ENCODE measurements around the gene BTBD9. TPM values are rescaled to one million over a fixed set of nuclear protein-coding genes. Genes with fewer than 3 reads are reported as not detected.
"Not testable (repeated sequence)": the region's sequence is repeated elsewhere in the genome, so short reads cannot be mapped to it uniquely, and the experiment has no call there.

The BTBD9 gene
- total and polyA plus RNA-seq, 2 donors (not counting 1 experiment from before 2014, with no cell fraction given), result 4.1 to 48.9 TPM

GRCh38 chr6:38425788-38426488 is 213.8 kb downstream of the BTBD9 start:
- WGBS (ENCODE audit: insufficient coverage), result 99% methylated on average over 9 of the region's 11 CpGs
- DNase-seq; H3K4me2 ChIP-seq (replicated peaks; ENCODE audit: low read depth, low read length, poor library complexity, severe bottlenecking); H4K20me1 ChIP-seq (ENCODE audit: control insufficient read depth, insufficient read depth, low read length, poor library complexity, severe bottlenecking); H3K9ac ChIP-seq (ENCODE audit: low read length); H3K27ac ChIP-seq (ENCODE audit: low read length in 2 of 2); intact Hi-C loops (cut with micrococcal nuclease); CTCF ChIA-PET; H2AFZ ChIP-seq (ENCODE audit: insufficient read depth, low read depth, low read length, poor library complexity, severe bottlenecking); H3K9me3 ChIP-seq (ENCODE audit: control extremely low read depth in 1 of 3, control insufficient read depth in 2 of 3, insufficient read depth in 1 of 3, low read length in 2 of 3); H3K4me3 ChIP-seq (ENCODE audit: control extremely low read depth in 1 of 5, extremely low read depth in 1 of 5, insufficient read depth in 1 of 5, low read depth in 2 of 5, low read length in 4 of 5); H3K27me3 ChIP-seq (replicated peaks in 1 of 4; ENCODE audit: control extremely low read depth in 1 of 4, control insufficient read depth in 3 of 4, insufficient read depth in 4 of 4, low read length in 3 of 4); H3K27me3 Mint-ChIP-seq; H3K36me3 ChIP-seq (replicated peaks in 1 of 2; ENCODE audit: control extremely low read depth in 1 of 2, control insufficient read depth in 1 of 2, extremely low read depth in 1 of 2, insufficient read depth in 2 of 2, low read length in 1 of 2); ATAC-seq (ENCODE audit: low read depth); H3K4me3 Mint-ChIP-seq; H3K9me3 Mint-ChIP-seq (ENCODE audit: insufficient read depth): not testable (repeated sequence)
- H3K4me1 Mint-ChIP-seq, result peaks cover 37% of the 10 kb centered on the region
- Histone ChIP-seq H3K4me1 (ENCODE audit: control insufficient read depth in 2 of 2, insufficient read depth in 2 of 2, low read length in 2 of 2) (peaks cover 20 to 23% of the 10 kb centered on the region in 2 donors), H3K79me2 (ENCODE audit: control insufficient read depth, insufficient read depth, low read length) (peaks cover 11% of the 10 kb centered on the region)
- H3K27ac Mint-ChIP-seq, result peak overlapping the region; percentile 61
- POLR2A ChIA-PET, result interaction anchor here (0.6 kb wide), 1 partner anchor 377 kb away, joined by 3 read pairs; no protein-coding TSS in a partner anchor

- no peak overlapping the region for H3K4me3 ChIP-seq (ENCODE audit: control extremely low read depth in 1 of 5, extremely low read depth in 1 of 5, insufficient read depth in 1 of 5, low read depth in 2 of 5, low read length in 4 of 5)
- ChIA-PET CTCF (no interaction called here), POLR2A (no interaction called here)
- no peaks in the 10 kb centered on the region for H3K27me3 Mint-ChIP-seq
- no peak for DNase-seq
- 100% methylated on average over 1 of the region's 4 CpGs for WGBS (ENCODE audit: insufficient coverage)
- H3K36me3 ChIP-seq (replicated peaks in 1 of 2; ENCODE audit: control extremely low read depth in 1 of 2, control insufficient read depth in 1 of 2, extremely low read depth in 1 of 2, insufficient read depth in 2 of 2, low read length in 1 of 2), result no peaks in the 10 kb centered on the region
- no peak overlapping the region for H3K27ac Mint-ChIP-seq
- H3K4me1 ChIP-seq (ENCODE audit: control insufficient read depth in 2 of 2, insufficient read depth in 2 of 2, low read length in 2 of 2), result peaks cover 20 to 22% of the 10 kb centered on the region in 2 donors
- no peak for ATAC-seq (ENCODE audit: low read depth)
- no peaks in the 10 kb centered on the region for H3K9me3 Mint-ChIP-seq (ENCODE audit: insufficient read depth)
- H2AFZ ChIP-seq (ENCODE audit: insufficient read depth, low read depth, low read length, poor library complexity, severe bottlenecking), result no peak overlapping the region
- peaks cover 26% of the 10 kb centered on the region for H3K4me1 Mint-ChIP-seq
- no peaks in the 10 kb centered on the region for H4K20me1 ChIP-seq (ENCODE audit: control insufficient read depth, insufficient read depth, low read length, poor library complexity, severe bottlenecking)
- H3K4me2 ChIP-seq (replicated peaks; ENCODE audit: low read depth, low read length, poor library complexity, severe bottlenecking), result no peak overlapping the region
- no peak overlapping the region for H3K27ac ChIP-seq (ENCODE audit: low read length in 2 of 2)
- peaks cover 0 to 6% (median 0%) of the 10 kb centered on the region in 3 donors for H3K9me3 ChIP-seq (ENCODE audit: control extremely low read depth in 1 of 3, control insufficient read depth in 2 of 3, insufficient read depth in 1 of 3, low read length in 2 of 3)
- no peak overlapping the region for H3K4me3 Mint-ChIP-seq
- intact Hi-C loops (cut with micrococcal nuclease), result no loop called here
- TF ChIP-seq EZH2 (IDR thresholded peaks at IDR 0.05; ENCODE audit: borderline replicate concordance, insufficient read depth, low read depth, low read length, poor library complexity, severe bottlenecking), result no peak
- TF ChIP-seq CTCF (IDR thresholded peaks at IDR 0.05), result no peak
- no peaks in the 10 kb centered on the region for H3K27me3 ChIP-seq (replicated peaks in 1 of 4; ENCODE audit: control extremely low read depth in 1 of 4, control insufficient read depth in 3 of 4, insufficient read depth in 4 of 4, low read length in 3 of 4)
- H3K9ac ChIP-seq (ENCODE audit: low read length), result no peak overlapping the region
- H3K79me2 ChIP-seq (ENCODE audit: control insufficient read depth, insufficient read depth, low read length), result peaks cover 11% of the 10 kb centered on the region
These were observed 216.0 kb downstream of the BTBD9 start for GRCh38 chr6:38423746-38424145.

All from B cell (primary cell).